Right lobe of liver (tissue), 4 donors: ENCODE data around the gene MRPS18A.

Experiments
- POLR2A ChIP-seq: fragments of 450-650 bp; IDR thresholded peaks from one replicate; pipeline ENCODE4 v1.6.1; 2017; ENCODE audit warnings: antibody characterized with exemption, mild to moderate bottlenecking
- TF ChIP-seq, protein P1 (sequence below), 4 donors: fragments of 200-600 bp in 3 of 4; fragments of 450-650 bp in 1 of 4; IDR thresholded peaks; one replicate each; pipeline versions ENCODE4 v1.5.1 to v1.8.0; 2016 to 2022; ENCODE audit warnings: antibody characterized with exemption in 4 of 4, mild to moderate bottlenecking in 2 of 4
- donor health status: DM: no; HTN: no; CAD: no.
- donor health status: DM: no; HTN: no; CAD: no.
- donor health status: DM: no; HTN: yes; CAD: no.

DNA sequence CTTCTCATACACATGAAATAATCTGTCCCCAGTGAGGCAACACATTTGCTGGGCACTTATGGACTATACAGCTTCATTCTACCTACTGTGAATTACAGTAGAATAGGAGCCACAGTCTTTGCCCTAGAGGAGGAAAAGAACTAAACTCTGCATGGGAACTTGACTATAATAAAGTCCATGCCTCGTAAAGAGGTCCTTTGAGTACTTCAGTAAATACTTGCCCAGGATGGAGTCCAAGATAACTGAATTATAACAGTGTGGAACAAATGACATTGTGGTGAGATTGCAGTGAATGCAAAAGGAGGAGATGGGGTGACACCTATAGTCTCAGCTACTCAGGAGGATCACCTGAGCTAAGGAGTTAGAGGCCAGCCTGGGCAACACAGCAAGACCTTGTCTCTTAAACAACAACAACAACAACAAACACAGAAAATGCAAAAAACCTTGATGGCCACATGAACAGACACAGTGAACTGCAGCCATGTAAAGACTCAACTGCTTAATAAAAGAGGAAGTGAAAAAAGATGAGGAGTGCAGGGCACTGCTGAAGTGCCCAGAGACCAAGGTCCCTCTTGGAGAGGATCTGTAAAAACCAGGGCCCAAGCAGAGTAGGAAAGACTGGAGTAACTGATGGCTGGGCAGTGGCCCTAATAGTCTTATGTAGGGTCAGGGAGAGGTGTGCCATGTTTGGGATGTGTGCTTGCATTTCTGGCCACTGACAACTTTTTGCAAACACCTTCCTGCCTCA lies 3.7 kb downstream of the MRPS18A start:
- TF ChIP-seq, protein P1, sequence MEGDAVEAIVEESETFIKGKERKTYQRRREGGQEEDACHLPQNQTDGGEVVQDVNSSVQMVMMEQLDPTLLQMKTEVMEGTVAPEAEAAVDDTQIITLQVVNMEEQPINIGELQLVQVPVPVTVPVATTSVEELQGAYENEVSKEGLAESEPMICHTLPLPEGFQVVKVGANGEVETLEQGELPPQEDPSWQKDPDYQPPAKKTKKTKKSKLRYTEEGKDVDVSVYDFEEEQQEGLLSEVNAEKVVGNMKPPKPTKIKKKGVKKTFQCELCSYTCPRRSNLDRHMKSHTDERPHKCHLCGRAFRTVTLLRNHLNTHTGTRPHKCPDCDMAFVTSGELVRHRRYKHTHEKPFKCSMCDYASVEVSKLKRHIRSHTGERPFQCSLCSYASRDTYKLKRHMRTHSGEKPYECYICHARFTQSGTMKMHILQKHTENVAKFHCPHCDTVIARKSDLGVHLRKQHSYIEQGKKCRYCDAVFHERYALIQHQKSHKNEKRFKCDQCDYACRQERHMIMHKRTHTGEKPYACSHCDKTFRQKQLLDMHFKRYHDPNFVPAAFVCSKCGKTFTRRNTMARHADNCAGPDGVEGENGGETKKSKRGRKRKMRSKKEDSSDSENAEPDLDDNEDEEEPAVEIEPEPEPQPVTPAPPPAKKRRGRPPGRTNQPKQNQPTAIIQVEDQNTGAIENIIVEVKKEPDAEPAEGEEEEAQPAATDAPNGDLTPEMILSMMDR (IDR thresholded peaks at IDR 0.05), result no peak
- no peak for TF ChIP-seq POLR2A
